Gastrocnemius medialis (tissue), 4 donors: ENCODE data around the gene UBL4A.

Experiments
- CTCF ChIP-seq, 5 experiments: fragments of 450-650 bp in 3 of 5; fragments of 200-600 bp in 2 of 5; sonication (generic) in 2 of 5; IDR thresholded peaks in 4 of 5; conservative IDR thresholded peaks in 1 of 5; 1 replicate in 4 of 5; 2 replicates in 1 of 5; pipeline ENCODE4 v1.5.1; 2016 to 2019; ENCODE audit warnings: antibody characterized with exemption in 5 of 5, mild to moderate bottlenecking in 3 of 5, moderate library complexity in 3 of 5
- POLR2A ChIP-seq, 2 donors: fragments of 450-650 bp; IDR thresholded peaks; one replicate each; pipeline ENCODE4 v1.6.1; 2017; ENCODE audit warnings: antibody characterized with exemption in 2 of 2, mild to moderate bottlenecking in 2 of 2, moderate library complexity in 2 of 2

GRCh38 chrX:154486052-154486395, 391 bp downstream of the UBL4A start:
- TF ChIP-seq CTCF (IDR thresholded peaks at IDR 0.05 in 4 of 5, conservative IDR thresholded peaks at IDR 0.05 in 1 of 5): no peak
- no peak for TF ChIP-seq POLR2A (IDR thresholded peaks at IDR 0.05)
